B cell (primary cell): Measurements from ENCODE around the gene ACAP2. TPM values are rescaled to one million over a fixed set of nuclear protein-coding genes. Genes with fewer than 3 reads are reported as not detected.

Experiments used
- ATAC-seq: fragments of 200-7000 bp; cut with Tn5 transposase; one replicate; pipeline ENCODE4 v1.10.0; 2021; ENCODE audit warnings: low read depth, mild to moderate bottlenecking, moderate number of reproducible peaks, moderate library complexity
- CTCF ChIA-PET: fragments of 350-600 bp; sonication (Branson Sonifier 250); formaldehyde crosslinking; loops from one replicate; lab custom pipeline; 2021; ENCODE audit warnings: antibody characterized with exemption, inconsistent platforms; lab: Charles Lee
- POLR2A ChIA-PET: fragments of 350-600 bp; sonication (Branson Sonifier 250); formaldehyde crosslinking; loops from one replicate; lab custom pipeline; 2021; ENCODE audit warnings: antibody characterized with exemption; lab: Charles Lee
- DNase-seq: peaks from one replicate; pipeline ENCODE4 v3.0.0; 2013
- H2AFZ ChIP-seq: 2 replicates; pipeline ENCODE4 v1.6.1; 2012; ENCODE audit warnings: mild to moderate bottlenecking, low read depth, low read length; ENCODE audit not compliant: insufficient read depth, poor library complexity, severe bottlenecking
- H3K27ac ChIP-seq, 2 donors: 1 replicate in 1 of 2; 2 replicates in 1 of 2; pipeline ENCODE4 v1.5.1; 2012 to 2013; ENCODE audit warnings: low read length in 2 of 2, mild to moderate bottlenecking in 2 of 2, moderate library complexity in 1 of 2
- H3K27me3 ChIP-seq, 4 experiments: fragments of 200-600 bp in 1 of 4; sonication (generic) in 1 of 4; replicated peaks in 1 of 4; 1 replicate in 2 of 4; 2 replicates in 2 of 4; pipeline versions ENCODE4 v1.6.1 to v1.7.0; 2013 to 2016; ENCODE audit warnings: low read length in 3 of 4, mild to moderate bottlenecking in 2 of 4, mixed read lengths in 1 of 4, moderate library complexity in 1 of 4; ENCODE audit not compliant: insufficient read depth in 4 of 4, control insufficient read depth in 3 of 4; ENCODE audit errors: control extremely low read depth in 1 of 4
- H3K36me3 ChIP-seq, 2 experiments: replicated peaks in 1 of 2; 1 replicate in 1 of 2; 2 replicates in 1 of 2; pipeline versions ENCODE4 v1.6.1 to v1.7.1; 2013; ENCODE audit warnings: low read length in 1 of 2; ENCODE audit not compliant: insufficient read depth in 2 of 2, control insufficient read depth in 1 of 2; ENCODE audit errors: control extremely low read depth in 1 of 2, extremely low read depth in 1 of 2
- H3K4me1 ChIP-seq, 2 donors: fragments of 200-600 bp in 1 of 2; sonication (generic) in 1 of 2; 1 replicate in 1 of 2; 2 replicates in 1 of 2; pipeline versions ENCODE4 v1.5.1 to v1.6.1; 2013 to 2017; ENCODE audit warnings: low read length in 2 of 2; ENCODE audit not compliant: control insufficient read depth in 2 of 2, insufficient read depth in 2 of 2
- H3K4me2 ChIP-seq: replicated peaks from 2 replicates; pipeline ENCODE3; 2012; ENCODE audit warnings: mild to moderate bottlenecking, low read depth, low read length; ENCODE audit not compliant: poor library complexity, severe bottlenecking
- H3K4me3 ChIP-seq, 5 experiments: fragments of 200-600 bp in 1 of 5; sonication (generic) in 1 of 5; 1 replicate in 3 of 5; 2 replicates in 2 of 5; pipeline versions ENCODE4 v1.5.1 to v1.7.0; 2011 to 2016; ENCODE audit warnings: low read length in 4 of 5, mild to moderate bottlenecking in 4 of 5, low read depth in 2 of 5, control low read depth in 1 of 5, moderate library complexity in 1 of 5; ENCODE audit not compliant: insufficient read depth in 1 of 5; ENCODE audit errors: control extremely low read depth in 1 of 5, extremely low read depth in 1 of 5
- H3K79me2 ChIP-seq: fragments of 200-600 bp; sonication (generic); one replicate; pipeline ENCODE4 v1.6.0; 2016; ENCODE audit warnings: low read length; ENCODE audit not compliant: control insufficient read depth, insufficient read depth
- H3K9ac ChIP-seq: fragments of 200-600 bp; sonication (generic); 2 replicates; pipeline ENCODE4 v1.6.1; 2017; ENCODE audit warnings: mild to moderate bottlenecking, low read length, moderate library complexity
- H3K9me3 ChIP-seq, 3 donors: one replicate each; pipeline versions ENCODE4 v1.6.1 to v1.7.1; 2013; ENCODE audit warnings: low read length in 2 of 3; ENCODE audit not compliant: control insufficient read depth in 2 of 3, insufficient read depth in 1 of 3; ENCODE audit errors: control extremely low read depth in 1 of 3
- H4K20me1 ChIP-seq: 2 replicates; pipeline ENCODE4 v1.6.0; 2012; ENCODE audit warnings: mild to moderate bottlenecking, low read length; ENCODE audit not compliant: insufficient read depth, control insufficient read depth, poor library complexity, severe bottlenecking
- H3K27ac Mint-ChIP-seq: one replicate; pipeline ENCODE4 v1.8.0; 2021; ENCODE audit warnings: mixed read lengths
- H3K27me3 Mint-ChIP-seq: one replicate; pipeline ENCODE4 v1.8.0; 2021; ENCODE audit warnings: mixed read lengths
- H3K4me1 Mint-ChIP-seq: one replicate; pipeline ENCODE4 v1.8.0; 2021; ENCODE audit warnings: mixed read lengths
- H3K4me3 Mint-ChIP-seq: one replicate; pipeline ENCODE4 v1.8.0; 2021; ENCODE audit warnings: mixed read lengths
- H3K9me3 Mint-ChIP-seq: one replicate; pipeline ENCODE4 v1.8.0; 2022; ENCODE audit warnings: mixed read lengths; ENCODE audit not compliant: insufficient read depth
- CTCF ChIP-seq: fragments of 200-600 bp; IDR thresholded peaks from one replicate; pipeline ENCODE4 v1.8.0; 2022; ENCODE audit warnings: antibody characterized with exemption, mild to moderate bottlenecking
- EZH2 ChIP-seq: IDR thresholded peaks from 2 replicates; pipeline ENCODE4 v1.6.1; 2012; ENCODE audit warnings: borderline replicate concordance, low read depth, mild to moderate bottlenecking, moderate library complexity, low read length; ENCODE audit not compliant: insufficient read depth, poor library complexity, severe bottlenecking
- WGBS: methylation state at CpG from one replicate; pipeline ENCODE4 v1.1.5; 2013; ENCODE audit warnings: missing lambda C conversion rate; ENCODE audit not compliant: insufficient coverage; 5-methylcytosine and 5-hydroxymethylcytosine counted together
- intact Hi-C: fragments of 100-400 bp; cut with micrococcal nuclease; formaldehyde crosslinking; loops from one replicate; pipeline ENCODE4 v1.10.0; 2022
- polyA plus RNA-seq: library from polyadenylated mRNA; depleted of rRNA; stranded (reverse); fragments of >200 nt; gene quantifications from 2 replicates; pipeline ENCODE4 v1.2.3, GENCODE V29; 2012
- total RNA-seq, 2 donors: library from RNA; stranded (reverse); fragments of 120-200 nt in 1 of 2; gene quantifications; 1 replicate in 1 of 2; 2 replicates in 1 of 2; pipeline versions ENCODE4 v1.2.3 to v1.2.4, GENCODE V29; 2013 to 2022

The ACAP2 gene
- total and polyA plus RNA-seq, 2 donors (not counting 1 experiment from before 2014, with no cell fraction given): 18.6 to 113 TPM

DNA sequence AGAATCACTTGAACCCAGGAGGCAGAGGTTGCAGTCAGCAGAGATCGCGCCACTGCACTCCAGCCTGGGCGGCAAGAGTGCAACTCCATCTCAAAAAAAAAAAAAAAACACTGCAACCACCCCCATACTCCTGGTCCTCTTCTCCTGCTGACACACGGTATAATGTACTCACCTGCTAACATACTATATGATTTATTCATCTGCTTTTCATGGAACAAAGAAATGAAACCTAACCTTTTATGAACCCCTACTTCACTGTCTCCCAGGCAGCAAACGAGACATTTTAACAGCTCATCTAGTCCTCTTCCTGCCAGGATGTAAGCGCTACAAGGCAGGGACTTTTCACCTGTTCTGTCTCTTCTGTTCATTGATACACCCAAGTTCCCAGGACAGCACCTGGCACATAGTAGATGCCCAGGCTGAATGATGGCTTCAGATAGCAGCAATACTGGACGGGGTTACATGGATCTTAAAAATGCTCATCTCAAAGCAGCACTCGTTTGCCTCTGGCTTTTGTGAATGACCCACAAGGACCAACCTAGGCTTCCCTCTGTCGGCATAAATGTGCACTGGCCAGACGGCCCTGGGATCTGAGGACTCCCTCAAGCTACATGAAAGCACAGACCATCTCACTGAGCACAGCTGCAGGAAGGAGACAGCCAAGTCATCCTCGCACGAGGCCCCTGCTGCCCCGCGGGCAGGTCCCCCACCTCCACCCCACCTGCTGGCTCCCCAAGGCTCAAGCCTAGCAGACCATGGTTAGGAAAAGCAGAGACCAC, 192.2 kb downstream of the ACAP2 start:
- Histone ChIP-seq H4K20me1 (no peaks in the 10 kb centered on the region), H2AFZ (peak overlapping the region; percentile 21), H3K9ac (no peak overlapping the region), H3K27ac (no peak overlapping the region), H3K4me3 (no peak overlapping the region), H3K27me3 (no peaks in the 10 kb centered on the region), H3K4me1 (peaks cover 8 to 11% of the 10 kb centered on the region in 2 donors), H3K9me3 (peaks cover 0 to 11% (median 0%) of the 10 kb centered on the region in 3 donors), H3K36me3 (no peaks in the 10 kb centered on the region), H3K4me2 (peak overlapping the region; percentile 32), H3K79me2 (no peaks in the 10 kb centered on the region)
- ChIA-PET CTCF (interaction anchor here (0.9 to 4.4 kb wide), 8 partner anchors 19 to 568 kb away, joined by 3 to 26 read pairs (median 5); no protein-coding TSS in a partner anchor), POLR2A (interaction anchor here (0.7 to 1.2 kb wide), 2 partner anchors 93 to 129 kb away, joined by 4 to 9 read pairs; no protein-coding TSS in a partner anchor)
- Mint-ChIP-seq H3K9me3 (no peaks in the 10 kb centered on the region), H3K4me1 (peaks cover 19% of the 10 kb centered on the region), H3K27me3 (no peaks in the 10 kb centered on the region), H3K4me3 (no peak overlapping the region), H3K27ac (peak overlapping the region; percentile 0)
- TF ChIP-seq CTCF (no peak), EZH2 (no peak)
- intact Hi-C loops: no loop called here
- DNase-seq (peak; percentile 31), ATAC-seq (peak; percentile 73)
- 34% methylated on average over 13 of the region's 14 CpGs for WGBS

GRCh38 chr3:195249858-195250464, 192.9 kb downstream of the ACAP2 start:
- Histone ChIP-seq H3K27ac (no peak overlapping the region), H3K36me3 (no peaks in the 10 kb centered on the region), H3K4me1 (peaks cover 8 to 11% of the 10 kb centered on the region in 2 donors), H3K27me3 (no peaks in the 10 kb centered on the region), H3K9me3 (peaks cover 0 to 11% (median 0%) of the 10 kb centered on the region in 3 donors), H4K20me1 (no peaks in the 10 kb centered on the region), H3K9ac (no peak overlapping the region), H2AFZ (no peak overlapping the region), H3K79me2 (no peaks in the 10 kb centered on the region), H3K4me2 (no peak overlapping the region), H3K4me3 (no peak overlapping the region)
- no peak overlapping the region for H3K4me3 Mint-ChIP-seq
- no peaks in the 10 kb centered on the region for H3K9me3 Mint-ChIP-seq
- H3K4me1 Mint-ChIP-seq: peaks cover 19% of the 10 kb centered on the region
- H3K27me3 Mint-ChIP-seq: no peaks in the 10 kb centered on the region
- TF ChIP-seq EZH2 (no peak), CTCF (no peak)
- CTCF ChIA-PET: interaction anchor here (0.9 to 4.4 kb wide), 7 partner anchors 90 to 567 kb away, joined by 3 to 26 read pairs (median 6); no protein-coding TSS in a partner anchor
- POLR2A ChIA-PET: interaction anchor here (1.2 kb wide), 1 partner anchor 93 kb away, joined by 9 read pairs; no protein-coding TSS in a partner anchor
- H3K27ac Mint-ChIP-seq: no peak overlapping the region
- 94% methylated on average over 11 of the region's 11 CpGs for WGBS
- no peak for ATAC-seq
- no peak for DNase-seq
- intact Hi-C loops: no loop called here
